ELR (cell line): Measurements from ENCODE around the gene MAMSTR.

ENCODE experiments used
- DNase-seq: peaks from one replicate; pipeline ENCODE4 v3.0.0-alpha.2; 2015; ENCODE audit warnings: low read depth

Gene MAMSTR

GRCh38 chr19:48746110-48746509 is 26.6 kb upstream of the MAMSTR start:
- no peak for DNase-seq

- peak; percentile 84 for DNase-seq
These were observed 25.9 kb upstream of the MAMSTR start for GRCh38 chr19:48745208-48745995.

- DNase-seq: no peak
These were observed 22.6 kb upstream of the MAMSTR start for GRCh38 chr19:48742096-48742495.

- no peak for DNase-seq
These were observed 21.8 kb upstream of the MAMSTR start for GRCh38 chr19:48741129-48741999.

GRCh38 chr19:48740164-48740972 is 20.8 kb upstream of the MAMSTR start, which contains the start of gene RASIP1:
Gene RASIP1 (minus strand): TSS chr19:48740610. CDS start chr19:48740282, 328 bp downstream.
- DNase-seq: no peak

GRCh38 chr19:48739404-48740163 is 20.1 kb upstream of the MAMSTR start:
- DNase-seq: no peak

- peak; percentile 87 for DNase-seq
These were observed 19.3 kb upstream of the MAMSTR start for GRCh38 chr19:48738557-48739403.

- no peak for DNase-seq
These were observed 18.0 kb upstream of the MAMSTR start for GRCh38 chr19:48737360-48737998.

- peak; percentile 73 for DNase-seq
These were observed 15.6 kb upstream of the MAMSTR start for GRCh38 chr19:48735031-48735615.

GRCh38 chr19:48734625-48735024 is 15.1 kb upstream of the MAMSTR start:
- DNase-seq: no peak

- DNase-seq: no peak
These were observed 11.9 kb upstream of the MAMSTR start for GRCh38 chr19:48731452-48731851.

GRCh38 chr19:48728911-48729664 is 9.6 kb upstream of the MAMSTR start:
- DNase-seq: no peak

GRCh38 chr19:48726556-48726955 is 7.0 kb upstream of the MAMSTR start:
- peak; percentile 17 for DNase-seq

GRCh38 chr19:48724796-48725753 is 5.5 kb upstream of the MAMSTR start:
- peak; percentile 93 for DNase-seq

GRCh38 chr19:48722196-48722708 is 2.7 kb upstream of the MAMSTR start:
- no peak for DNase-seq

GRCh38 chr19:48720613-48721296 is 1.2 kb upstream of the MAMSTR start:
- peak; percentile 99 for DNase-seq

GRCh38 chr19:48720251-48720612 is 707 bp upstream of the MAMSTR start:
- no peak for DNase-seq
